Measurements from ENCODE around the gene FMN2. TPM values are rescaled to one million over a fixed set of nuclear protein-coding genes. Genes with fewer than 3 reads are reported as not detected.
"Not testable (repeated sequence)": the region's sequence is repeated elsewhere in the genome, so short reads cannot be mapped to it uniquely, and the experiment has no call there.

The FMN2 gene
- total RNA-seq, 2 donors from 2014 or later, result not detected

GRCh38 chr1:240366636-240367035 is 275.0 kb downstream of the FMN2 start:
- Mint-ChIP-seq H3K27ac (no peak overlapping the region), H3K9me3 (peaks cover 0 to under 1% of the 10 kb centered on the region in 2 donors), H3K36me3 (no peaks in the 10 kb centered on the region)
- no peak for DNase-seq (ENCODE audit: low spot score in 2 of 2)
- no peak for ATAC-seq

GRCh38 chr1:240385551-240385950 is 293.9 kb downstream of the FMN2 start:
- Mint-ChIP-seq H3K36me3 (peaks cover 5 to 10% of the 10 kb centered on the region in 2 donors), H3K27ac (no peak overlapping the region), H3K9me3 (peaks cover 5% of the 10 kb centered on the region in 2 donors)
- ATAC-seq (no peak), DNase-seq (ENCODE audit: low spot score in 2 of 2) (no peak)

GRCh38 chr1:240385985-240386978 is 294.6 kb downstream of the FMN2 start:
- ATAC-seq (no peak), DNase-seq (ENCODE audit: low spot score in 2 of 2) (no peak)
- no peak overlapping the region for H3K27ac Mint-ChIP-seq
- H3K9me3 Mint-ChIP-seq, result no peaks in the 10 kb centered on the region
- H3K36me3 Mint-ChIP-seq, result peaks cover 4 to 5% of the 10 kb centered on the region in 2 donors

GRCh38 chr1:240387051-240387450 is 295.4 kb downstream of the FMN2 start:
- no peak for ATAC-seq
- no peak overlapping the region for H3K27ac Mint-ChIP-seq
- no peak for DNase-seq (ENCODE audit: low spot score in 2 of 2)
- H3K9me3 Mint-ChIP-seq, result no peaks in the 10 kb centered on the region
- H3K36me3 Mint-ChIP-seq, result no peaks in the 10 kb centered on the region

- H3K9me3 Mint-ChIP-seq, result peaks cover 0 to 6% of the 10 kb centered on the region in 2 donors
- peaks cover 0 to 5% of the 10 kb centered on the region in 2 donors for H3K36me3 Mint-ChIP-seq
- DNase-seq (ENCODE audit: low spot score in 2 of 2), result no peak
- no peak overlapping the region for H3K27ac Mint-ChIP-seq
- ATAC-seq, result no peak
These were observed 300.1 kb downstream of the FMN2 start for GRCh38 chr1:240391660-240392260.

- H3K9me3 Mint-ChIP-seq, result peaks cover 0 to 6% of the 10 kb centered on the region in 2 donors
- H3K36me3 Mint-ChIP-seq, result peaks cover 0 to 5% of the 10 kb centered on the region in 2 donors
- ATAC-seq (no peak), DNase-seq (ENCODE audit: low spot score in 2 of 2) (no peak)
- no peak overlapping the region for H3K27ac Mint-ChIP-seq
These were observed 302.7 kb downstream of the FMN2 start for GRCh38 chr1:240394353-240394752.

GRCh38 chr1:240395336-240395735 is 303.7 kb downstream of the FMN2 start:
- H3K36me3 Mint-ChIP-seq, result peaks cover 0 to 5% of the 10 kb centered on the region in 2 donors
- ATAC-seq, result no peak
- peaks cover 0 to 6% of the 10 kb centered on the region in 2 donors for H3K9me3 Mint-ChIP-seq
- DNase-seq (ENCODE audit: low spot score in 2 of 2), result no peak
- no peak overlapping the region for H3K27ac Mint-ChIP-seq

GRCh38 chr1:240399381-240399780 is 307.7 kb downstream of the FMN2 start:
- H3K36me3 Mint-ChIP-seq, result no peaks in the 10 kb centered on the region
- DNase-seq (ENCODE audit: low spot score in 2 of 2) (no peak), ATAC-seq (no peak)
- H3K9me3 Mint-ChIP-seq, result no peaks in the 10 kb centered on the region
- no peak overlapping the region for H3K27ac Mint-ChIP-seq

- no peak for ATAC-seq
- Mint-ChIP-seq H3K27ac (no peak overlapping the region), H3K36me3 (no peaks in the 10 kb centered on the region), H3K9me3 (peaks cover 0 to 7% of the 10 kb centered on the region in 2 donors)
- DNase-seq (ENCODE audit: low spot score in 2 of 2), result no peak
These were observed 310.0 kb downstream of the FMN2 start for GRCh38 chr1:240401731-240402130.

GRCh38 chr1:240402326-240402725 is 310.6 kb downstream of the FMN2 start:
- Mint-ChIP-seq H3K27ac (no peak overlapping the region), H3K36me3 (no peaks in the 10 kb centered on the region), H3K9me3 (peaks cover 0 to 7% of the 10 kb centered on the region in 2 donors)
- no peak for ATAC-seq
- no peak for DNase-seq (ENCODE audit: low spot score in 2 of 2)

- DNase-seq (ENCODE audit: low spot score in 2 of 2), result no peak
- Mint-ChIP-seq H3K27ac (no peak overlapping the region), H3K9me3 (peaks cover 0 to 7% of the 10 kb centered on the region in 2 donors), H3K36me3 (no peaks in the 10 kb centered on the region)
- no peak for ATAC-seq
These were observed 312.6 kb downstream of the FMN2 start for GRCh38 chr1:240404286-240404685.

- Mint-ChIP-seq H3K36me3 (no peaks in the 10 kb centered on the region), H3K9me3 (peaks cover 0 to 7% of the 10 kb centered on the region in 2 donors), H3K27ac (no peak overlapping the region)
- DNase-seq (ENCODE audit: low spot score in 2 of 2) (no peak), ATAC-seq (no peak)
These were observed 314.1 kb downstream of the FMN2 start for GRCh38 chr1:240405751-240406150.

- H3K27ac Mint-ChIP-seq, result no peak overlapping the region
- ATAC-seq (no peak), DNase-seq (ENCODE audit: low spot score in 2 of 2) (no peak)
- H3K36me3 Mint-ChIP-seq, result peaks cover 0 to 5% of the 10 kb centered on the region in 2 donors
- H3K9me3 Mint-ChIP-seq, result peaks cover 0 to 13% of the 10 kb centered on the region in 2 donors
These were observed 315.7 kb downstream of the FMN2 start for GRCh38 chr1:240407407-240407806.

GRCh38 chr1:240409615-240410014 is 317.9 kb downstream of the FMN2 start:
- H3K9me3 Mint-ChIP-seq, result peaks cover 0 to 13% of the 10 kb centered on the region in 2 donors
- no peak for DNase-seq (ENCODE audit: low spot score in 2 of 2)
- peaks cover 0 to 5% of the 10 kb centered on the region in 2 donors for H3K36me3 Mint-ChIP-seq
- no peak overlapping the region for H3K27ac Mint-ChIP-seq
- no peak for ATAC-seq

- Mint-ChIP-seq H3K36me3 (peaks cover 0 to 5% of the 10 kb centered on the region in 2 donors), H3K27ac (no peak overlapping the region), H3K9me3 (peaks cover 0 to 10% of the 10 kb centered on the region in 2 donors)
- ATAC-seq (no peak), DNase-seq (ENCODE audit: low spot score in 2 of 2) (no peak)
These were observed 322.0 kb downstream of the FMN2 start for GRCh38 chr1:240413732-240414131.

- H3K27ac Mint-ChIP-seq, result no peak overlapping the region
- peaks cover 0 to 5% of the 10 kb centered on the region in 2 donors for H3K36me3 Mint-ChIP-seq
- DNase-seq (ENCODE audit: low spot score in 2 of 2), result no peak
- H3K9me3 Mint-ChIP-seq, result peaks cover 0 to 10% of the 10 kb centered on the region in 2 donors
- ATAC-seq, result no peak
These were observed 322.6 kb downstream of the FMN2 start for GRCh38 chr1:240414237-240414636.

- H3K36me3 Mint-ChIP-seq; H3K27ac Mint-ChIP-seq; H3K9me3 Mint-ChIP-seq; ATAC-seq; DNase-seq (ENCODE audit: low spot score in 2 of 2): not testable (repeated sequence)
These were observed 323.3 kb downstream of the FMN2 start for GRCh38 chr1:240415011-240415410.
